ENCODE data around the gene GALNT12. TPM values are rescaled to one million over a fixed set of nuclear protein-coding genes. Genes with fewer than 3 reads are reported as not detected.

GALNT12 gene
- total RNA-seq, 1 donor from 2014 or later = 10.3 TPM

DNA sequence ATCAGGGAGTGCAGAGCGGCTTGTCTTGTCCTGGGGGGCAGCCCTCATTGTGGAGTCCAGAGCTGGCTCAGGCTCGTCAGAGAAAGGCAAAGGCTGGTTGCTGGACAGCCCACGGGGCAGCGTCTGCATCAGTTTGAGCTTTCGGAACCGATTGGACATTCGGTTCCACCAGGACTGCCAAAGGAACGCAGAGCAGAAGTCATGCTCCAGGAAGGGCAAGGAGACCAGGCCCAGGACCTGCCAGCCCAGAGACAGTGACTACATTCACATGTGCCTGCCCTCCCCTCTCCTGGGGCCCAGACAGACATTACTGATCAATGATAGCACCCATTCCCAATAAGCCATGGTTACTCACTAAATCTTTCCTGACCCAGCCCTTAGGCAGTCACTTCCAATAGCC, 29.2 kb upstream of the GALNT12 start:
- H3K27ac Mint-ChIP-seq = no peak overlapping the region
- H3K4me1 Mint-ChIP-seq = no peaks in the 10 kb centered on the region
- no peak overlapping the region for H3K4me3 Mint-ChIP-seq
- H3K27me3 Mint-ChIP-seq (ENCODE audit: low read depth) = no peaks in the 10 kb centered on the region
- no peak for TF ChIP-seq CTCF (IDR thresholded peaks at IDR 0.05; ENCODE audit: unreplicated experiment)
- H3K36me3 Mint-ChIP-seq = peaks cover 29% of the 10 kb centered on the region
- no peak for DNase-seq (ENCODE audit: low spot score in 2 of 2, unreplicated experiment in 2 of 2)
- no peaks in the 10 kb centered on the region for H3K9me3 Mint-ChIP-seq

DNA sequence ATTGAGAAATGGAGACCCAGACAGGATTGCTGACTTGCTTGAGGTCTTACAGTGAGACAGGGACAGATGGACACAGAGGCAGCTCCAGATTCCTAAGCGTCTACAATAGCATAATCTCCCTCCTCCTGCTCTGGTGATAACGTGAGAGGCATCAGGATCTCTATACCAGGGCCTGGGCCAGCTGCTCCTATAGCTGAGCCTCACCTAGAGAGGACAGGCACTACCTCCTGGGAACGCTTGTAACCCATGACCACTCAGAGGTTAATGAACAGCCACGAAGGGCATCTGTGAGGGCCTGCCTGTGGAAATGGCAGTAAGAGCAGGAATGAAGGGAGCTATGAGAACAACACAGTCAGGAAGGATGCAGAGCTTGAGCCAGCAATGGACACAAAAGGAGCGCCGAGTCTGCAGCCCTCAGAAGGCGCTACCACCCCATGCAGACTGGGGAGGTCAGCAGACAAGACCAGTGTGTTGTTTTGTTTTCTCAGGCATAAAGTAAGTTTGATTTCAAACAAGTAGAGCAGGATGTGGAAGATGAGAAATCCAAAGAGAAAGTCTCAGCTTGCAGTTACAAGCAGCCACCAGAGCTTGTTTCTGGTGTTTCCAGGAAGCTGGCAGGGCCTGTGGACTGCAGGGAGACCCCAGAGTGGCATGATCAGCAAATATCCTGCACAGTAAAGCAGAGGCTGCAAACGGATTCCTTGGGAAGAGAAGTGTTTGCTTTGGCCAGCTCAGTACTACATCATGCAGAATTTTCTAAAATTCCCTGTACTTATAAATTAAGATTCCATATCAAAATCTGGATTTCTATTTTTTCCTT, 28.5 kb upstream of the GALNT12 start:
- DNase-seq (ENCODE audit: low spot score in 2 of 2, unreplicated experiment in 2 of 2) = no peak
- H3K36me3 Mint-ChIP-seq = peaks cover 24% of the 10 kb centered on the region
- TF ChIP-seq CTCF (IDR thresholded peaks at IDR 0.05; ENCODE audit: unreplicated experiment) = no peak
- H3K27ac Mint-ChIP-seq = no peak overlapping the region
- H3K4me3 Mint-ChIP-seq = no peak overlapping the region
- H3K4me1 Mint-ChIP-seq = no peaks in the 10 kb centered on the region
- no peaks in the 10 kb centered on the region for H3K27me3 Mint-ChIP-seq (ENCODE audit: low read depth)
- H3K9me3 Mint-ChIP-seq = no peaks in the 10 kb centered on the region

- Mint-ChIP-seq H3K4me3 (no peak overlapping the region), H3K36me3 (peaks cover 20% of the 10 kb centered on the region), H3K9me3 (no peaks in the 10 kb centered on the region), H3K27me3 (ENCODE audit: low read depth) (no peaks in the 10 kb centered on the region), H3K27ac (no peak overlapping the region), H3K4me1 (no peaks in the 10 kb centered on the region)
- TF ChIP-seq CTCF (IDR thresholded peaks at IDR 0.05; ENCODE audit: unreplicated experiment) = no peak
- DNase-seq (ENCODE audit: low spot score in 2 of 2, unreplicated experiment in 2 of 2) = no peak
Measured at GRCh38 chr9:98780059-98780749, 27.3 kb upstream of the GALNT12 start.

GRCh38 chr9:98781588-98782383, 25.7 kb upstream of the GALNT12 start:
- no peaks in the 10 kb centered on the region for H3K27me3 Mint-ChIP-seq (ENCODE audit: low read depth)
- H3K27ac Mint-ChIP-seq = no peak overlapping the region
- H3K4me1 Mint-ChIP-seq = no peaks in the 10 kb centered on the region
- no peak for TF ChIP-seq CTCF (IDR thresholded peaks at IDR 0.05; ENCODE audit: unreplicated experiment)
- DNase-seq (ENCODE audit: low spot score in 2 of 2, unreplicated experiment in 2 of 2) = no peak
- H3K4me3 Mint-ChIP-seq = no peak overlapping the region
- no peaks in the 10 kb centered on the region for H3K9me3 Mint-ChIP-seq
- peaks cover 20% of the 10 kb centered on the region for H3K36me3 Mint-ChIP-seq

DNA sequence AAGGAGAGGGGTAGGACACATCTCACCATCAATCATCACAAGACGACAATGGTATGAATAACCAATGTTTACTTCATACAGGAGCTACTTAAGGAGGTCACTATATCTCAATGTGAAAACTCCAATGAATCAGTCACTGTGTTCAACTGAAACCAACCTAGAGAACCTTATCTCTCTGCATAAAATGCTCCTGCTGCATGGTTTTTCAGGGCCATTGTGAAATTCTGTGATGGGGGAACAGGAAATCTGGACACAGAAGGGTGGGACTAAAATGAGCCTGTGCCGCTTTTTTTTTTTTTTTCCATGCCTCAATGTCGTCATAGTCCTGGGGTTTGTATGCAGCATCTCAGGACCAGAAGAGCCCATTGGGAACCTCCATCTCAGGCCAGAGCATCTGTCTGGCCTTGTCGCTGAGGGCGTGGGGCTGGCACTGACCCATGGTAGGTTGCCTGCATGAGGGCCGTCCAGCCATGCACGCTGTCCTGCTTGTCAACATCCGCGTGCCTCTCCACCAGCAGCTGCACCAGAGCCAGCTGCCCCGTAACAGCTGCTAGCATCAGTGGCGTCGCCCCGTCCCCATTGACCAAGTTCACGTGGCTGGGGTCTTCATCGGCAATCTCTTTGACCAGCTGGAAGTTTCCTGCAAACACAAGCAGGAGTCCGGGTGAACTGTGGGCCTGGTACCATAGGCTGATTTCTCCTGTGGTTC, 23.8 kb upstream of the GALNT12 start:
- no peak for TF ChIP-seq CTCF (IDR thresholded peaks at IDR 0.05; ENCODE audit: unreplicated experiment)
- peaks cover 22% of the 10 kb centered on the region for H3K36me3 Mint-ChIP-seq

More for the DNA sequence above, 23.8 kb upstream of the GALNT12 start:
- H3K9me3 Mint-ChIP-seq = no peaks in the 10 kb centered on the region
- no peaks in the 10 kb centered on the region for H3K4me1 Mint-ChIP-seq
- H3K27ac Mint-ChIP-seq = no peak overlapping the region
- no peak overlapping the region for H3K4me3 Mint-ChIP-seq
- DNase-seq (ENCODE audit: low spot score in 2 of 2, unreplicated experiment in 2 of 2) = no peak
- H3K27me3 Mint-ChIP-seq (ENCODE audit: low read depth) = no peaks in the 10 kb centered on the region

Measured in mesothelial cell of epicardium (in vitro differentiated cells).